Measurements from ENCODE around the gene ANGEL2. TPM values are rescaled to one million over a fixed set of nuclear protein-coding genes. Genes with fewer than 3 reads are reported as not detected.

The ANGEL2 gene
- total and polyA plus RNA-seq, 11 donors: 9.2 to 26.6 (median 14.5) TPM

DNA sequence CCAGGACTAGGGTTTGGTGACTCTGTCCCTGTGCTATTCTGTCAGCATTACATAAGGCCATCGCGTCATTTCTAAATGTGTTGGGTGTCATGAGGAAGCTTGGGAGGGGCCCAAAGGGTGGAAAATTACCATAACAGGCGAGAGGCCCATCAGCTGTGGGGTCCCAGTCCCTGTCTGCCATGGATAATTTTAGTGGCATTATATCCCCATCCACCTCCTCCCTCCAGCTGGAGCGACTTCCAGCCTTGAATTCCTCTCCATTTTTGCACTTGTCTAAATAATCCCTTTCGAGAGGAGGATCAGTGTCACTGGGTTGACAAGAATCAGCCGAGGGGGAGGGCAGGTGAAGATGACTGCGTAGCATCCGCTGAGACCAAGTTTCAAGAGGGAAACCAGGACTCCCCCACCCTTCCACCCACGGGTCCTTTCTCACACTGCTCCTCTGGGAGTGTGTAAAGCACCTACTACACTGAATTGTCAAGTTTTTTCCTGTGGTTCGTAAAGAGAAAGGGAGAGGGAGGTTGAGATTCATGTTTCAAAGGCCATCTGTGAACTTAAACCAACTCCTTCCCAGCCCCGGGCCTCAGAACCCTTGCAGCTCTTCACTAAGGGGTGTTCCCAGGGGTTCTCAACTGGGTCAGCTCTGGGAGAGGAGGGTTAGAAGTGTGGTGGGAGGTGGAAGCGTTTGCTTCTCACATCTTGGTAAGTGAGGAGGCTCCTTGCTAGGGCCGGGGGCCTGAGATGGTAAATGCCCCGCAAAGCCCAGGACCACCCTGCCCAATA, 36.1 kb downstream of the ANGEL2 start:
- intact Hi-C loops (cut with DNase I): loop anchor here in 1 of 10 donors (5.0 kb wide), 1 partner anchor 57 kb away; no protein-coding TSS in a partner anchor
- Histone ChIP-seq H3K4me1 (peaks cover 0 to 37% (median 26%) of the 10 kb centered on the region in 12 donors), H3K4me3 (no peak overlapping the region), H3K27me3 (no peaks in the 10 kb centered on the region), H3K9me3 (no peaks in the 10 kb centered on the region), H3K36me3 (no peaks in the 10 kb centered on the region), H3K27ac (peak overlapping the region in 3 of 12 donors; percentile 26 to 27 (median 27))
- peak in 2 of 4 donors; percentile 13 to 19 for ATAC-seq
- DNase-seq: no peak
- TF ChIP-seq, protein P1, sequence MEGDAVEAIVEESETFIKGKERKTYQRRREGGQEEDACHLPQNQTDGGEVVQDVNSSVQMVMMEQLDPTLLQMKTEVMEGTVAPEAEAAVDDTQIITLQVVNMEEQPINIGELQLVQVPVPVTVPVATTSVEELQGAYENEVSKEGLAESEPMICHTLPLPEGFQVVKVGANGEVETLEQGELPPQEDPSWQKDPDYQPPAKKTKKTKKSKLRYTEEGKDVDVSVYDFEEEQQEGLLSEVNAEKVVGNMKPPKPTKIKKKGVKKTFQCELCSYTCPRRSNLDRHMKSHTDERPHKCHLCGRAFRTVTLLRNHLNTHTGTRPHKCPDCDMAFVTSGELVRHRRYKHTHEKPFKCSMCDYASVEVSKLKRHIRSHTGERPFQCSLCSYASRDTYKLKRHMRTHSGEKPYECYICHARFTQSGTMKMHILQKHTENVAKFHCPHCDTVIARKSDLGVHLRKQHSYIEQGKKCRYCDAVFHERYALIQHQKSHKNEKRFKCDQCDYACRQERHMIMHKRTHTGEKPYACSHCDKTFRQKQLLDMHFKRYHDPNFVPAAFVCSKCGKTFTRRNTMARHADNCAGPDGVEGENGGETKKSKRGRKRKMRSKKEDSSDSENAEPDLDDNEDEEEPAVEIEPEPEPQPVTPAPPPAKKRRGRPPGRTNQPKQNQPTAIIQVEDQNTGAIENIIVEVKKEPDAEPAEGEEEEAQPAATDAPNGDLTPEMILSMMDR (IDR thresholded peaks at IDR 0.05): no peak
- no peak for TF ChIP-seq POLR2A (IDR thresholded peaks at IDR 0.05)
- 75 to 81% (median 79%) methylated on average over 14 of the region's 14 CpGs for WGBS, 4 donors

DNA sequence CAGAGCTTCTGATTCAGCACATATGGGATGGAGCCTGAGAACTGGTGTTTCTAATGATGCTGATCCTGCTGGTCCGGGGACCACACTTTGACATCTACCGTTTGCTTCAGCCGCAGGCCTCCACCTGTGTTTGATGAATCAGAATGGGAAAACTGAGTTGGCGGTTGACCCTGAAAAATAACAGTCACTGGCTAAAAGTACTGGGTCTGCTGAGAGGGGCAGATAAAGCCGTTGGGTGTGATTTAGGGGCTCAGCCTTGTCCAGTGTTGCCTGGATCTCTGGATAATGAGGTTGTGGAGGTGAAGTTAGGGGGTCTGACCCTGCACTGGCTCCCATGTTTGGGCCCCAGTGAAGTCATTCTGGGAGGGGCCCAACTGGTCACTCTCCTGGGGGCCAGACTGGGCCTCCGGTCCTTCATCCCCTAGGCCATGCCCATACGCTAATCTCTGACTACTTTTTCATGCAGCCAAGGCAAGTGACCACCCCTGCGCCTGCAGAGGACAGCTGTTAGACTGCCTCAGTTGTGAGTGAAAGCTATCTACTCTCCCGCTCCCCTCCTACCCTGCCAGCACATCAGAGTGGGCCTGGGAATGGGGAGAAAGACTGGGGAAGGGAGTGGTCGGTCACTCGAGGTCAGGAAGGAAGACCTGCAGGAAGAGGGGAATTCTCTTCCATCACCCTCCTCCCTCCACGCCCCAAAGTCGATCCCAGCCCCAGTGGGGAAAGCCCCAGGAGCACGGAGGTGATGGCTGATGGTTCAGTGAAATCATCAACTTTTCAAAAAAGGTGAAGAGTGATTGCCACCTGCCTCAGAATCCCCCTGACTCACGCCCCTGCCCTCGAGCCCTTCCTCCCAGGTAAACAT, 37.7 kb downstream of the ANGEL2 start:
- Histone ChIP-seq H3K4me1 (peaks cover 0 to 37% (median 26%) of the 10 kb centered on the region in 12 donors), H3K36me3 (no peaks in the 10 kb centered on the region), H3K9me3 (no peaks in the 10 kb centered on the region), H3K4me3 (no peak overlapping the region), H3K27me3 (no peaks in the 10 kb centered on the region), H3K27ac (no peak overlapping the region)
- ATAC-seq (no peak), DNase-seq (no peak)
- TF ChIP-seq POLR2A (IDR thresholded peaks at IDR 0.05): no peak
- TF ChIP-seq, protein P1 (IDR thresholded peaks at IDR 0.05): no peak
- 83 to 85% (median 84%) methylated on average over 16 of the region's 16 CpGs for WGBS, 4 donors
- intact Hi-C loops (cut with DNase I): no loop called here

GRCh38 chr1:212976586-212976985, 39.1 kb downstream of the ANGEL2 start:
- Histone ChIP-seq H3K36me3 (no peaks in the 10 kb centered on the region), H3K9me3 (no peaks in the 10 kb centered on the region), H3K27me3 (no peaks in the 10 kb centered on the region), H3K4me1 (peaks cover 0 to 25% (median 18%) of the 10 kb centered on the region in 12 donors), H3K27ac (no peak overlapping the region), H3K4me3 (no peak overlapping the region)
- ATAC-seq (no peak), DNase-seq (no peak)
- WGBS, 4 donors: 86 to 92% (median 89%) methylated on average over 9 of the region's 9 CpGs
- no peak for TF ChIP-seq POLR2A (IDR thresholded peaks at IDR 0.05)
- TF ChIP-seq, protein P1 (IDR thresholded peaks at IDR 0.05): no peak
- intact Hi-C loops (cut with DNase I): no loop called here

Measured in heart left ventricle (tissue), 16 donors.